GM13977 (cell line): ENCODE measurements around the gene THOP1.

ENCODE experiments used
- DNase-seq: peaks from one replicate; pipeline ENCODE4 v3.0.0; 2012; ENCODE audit warnings: low spot score
- CTCF ChIP-seq: IDR thresholded peaks from 2 replicates; pipeline ENCODE4 v1.5.1; 2012; ENCODE audit warnings: mild to moderate bottlenecking, control low read depth; ENCODE audit not compliant: insufficient read depth; ENCODE audit errors: extremely low read depth, missing control alignments
- in situ Hi-C: fragments of 300-500 bp; cut with MboI; formaldehyde crosslinking; loops from one replicate; pipeline ENCODE4 v1.12.0; 2022; ENCODE audit warnings: low sequenced_read_pairs, low pct_unique_long_range_greater_than_20kb, mixed read lengths, inconsistent platforms; ENCODE audit not compliant: unreplicated experiment

The THOP1 gene

GRCh38 chr19:2827022-2827421, 41.7 kb downstream of the THOP1 start:
- no peak for TF ChIP-seq CTCF
- in situ Hi-C loops: no loop called here
- no peak for DNase-seq

- in situ Hi-C loops: no loop called here
- no peak for TF ChIP-seq CTCF
- DNase-seq: no peak
Measured at GRCh38 chr19:2827840-2828489, 42.7 kb downstream of the THOP1 start.

- in situ Hi-C loops: no loop called here
- no peak for TF ChIP-seq CTCF
- no peak for DNase-seq
Measured at GRCh38 chr19:2834294-2834871, 49.1 kb downstream of the THOP1 start.

GRCh38 chr19:2837430-2837829, 52.1 kb downstream of the THOP1 start:
- TF ChIP-seq CTCF: no peak
- in situ Hi-C loops: no loop called here
- DNase-seq: no peak

GRCh38 chr19:2840794-2841791, 55.8 kb downstream of the THOP1 start, which contains the start of gene ZNF555:
Gene ZNF555, plus strand, starts transcription at chr19:2841475. Its CDS starts 98 bp downstream, at chr19:2841573.
- in situ Hi-C loops: no loop called here
- TF ChIP-seq CTCF: peak; percentile 56
- peak; percentile 99 for DNase-seq

- in situ Hi-C loops: no loop called here
- DNase-seq: peak; percentile 37
- no peak for TF ChIP-seq CTCF
Measured at GRCh38 chr19:2841855-2842574, 56.7 kb downstream of the THOP1 start.
